GM23338 (cell line): ENCODE results near the gene SQSTM1.

Experiments used
- TF ChIP-seq, protein P1 (sequence below): IDR thresholded peaks from one replicate; pipeline ENCODE4 v1.6.1; 2018; ENCODE audit warnings: antibody characterized with exemption; ENCODE audit not compliant: unreplicated experiment
- TF ChIP-seq, protein P2 (sequence below), 2 experiments: fragments of 200-600 bp in 1 of 2; sonication (generic) in 1 of 2; conservative IDR thresholded peaks; 2 replicates each; pipeline versions ENCODE4 v1.5.1 to v1.6.1; 2016 to 2017; ENCODE audit warnings: antibody characterized with exemption in 2 of 2, low read depth in 2 of 2, mild to moderate bottlenecking in 2 of 2, moderate library complexity in 1 of 2

DNA sequence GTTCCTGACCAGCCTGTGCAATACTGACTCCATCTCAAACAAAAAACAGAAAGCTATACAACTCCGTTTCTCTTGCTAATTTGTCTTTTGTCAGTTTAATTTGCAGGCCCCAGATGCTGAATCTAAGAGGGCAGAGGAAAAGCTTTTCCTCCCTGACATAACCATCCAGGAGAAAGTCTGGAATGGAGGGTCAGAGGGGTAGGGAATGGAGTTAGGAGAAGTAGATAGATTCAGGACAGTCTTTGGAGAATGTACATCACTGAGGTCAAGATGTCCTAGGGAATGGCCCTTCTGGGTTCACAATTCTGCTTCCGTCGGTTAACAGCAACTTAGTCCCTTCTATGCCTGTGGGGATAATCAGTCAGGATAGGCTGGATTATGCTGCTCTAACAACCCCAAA, 6.6 kb upstream of the SQSTM1 start:
- TF ChIP-seq, protein P1, sequence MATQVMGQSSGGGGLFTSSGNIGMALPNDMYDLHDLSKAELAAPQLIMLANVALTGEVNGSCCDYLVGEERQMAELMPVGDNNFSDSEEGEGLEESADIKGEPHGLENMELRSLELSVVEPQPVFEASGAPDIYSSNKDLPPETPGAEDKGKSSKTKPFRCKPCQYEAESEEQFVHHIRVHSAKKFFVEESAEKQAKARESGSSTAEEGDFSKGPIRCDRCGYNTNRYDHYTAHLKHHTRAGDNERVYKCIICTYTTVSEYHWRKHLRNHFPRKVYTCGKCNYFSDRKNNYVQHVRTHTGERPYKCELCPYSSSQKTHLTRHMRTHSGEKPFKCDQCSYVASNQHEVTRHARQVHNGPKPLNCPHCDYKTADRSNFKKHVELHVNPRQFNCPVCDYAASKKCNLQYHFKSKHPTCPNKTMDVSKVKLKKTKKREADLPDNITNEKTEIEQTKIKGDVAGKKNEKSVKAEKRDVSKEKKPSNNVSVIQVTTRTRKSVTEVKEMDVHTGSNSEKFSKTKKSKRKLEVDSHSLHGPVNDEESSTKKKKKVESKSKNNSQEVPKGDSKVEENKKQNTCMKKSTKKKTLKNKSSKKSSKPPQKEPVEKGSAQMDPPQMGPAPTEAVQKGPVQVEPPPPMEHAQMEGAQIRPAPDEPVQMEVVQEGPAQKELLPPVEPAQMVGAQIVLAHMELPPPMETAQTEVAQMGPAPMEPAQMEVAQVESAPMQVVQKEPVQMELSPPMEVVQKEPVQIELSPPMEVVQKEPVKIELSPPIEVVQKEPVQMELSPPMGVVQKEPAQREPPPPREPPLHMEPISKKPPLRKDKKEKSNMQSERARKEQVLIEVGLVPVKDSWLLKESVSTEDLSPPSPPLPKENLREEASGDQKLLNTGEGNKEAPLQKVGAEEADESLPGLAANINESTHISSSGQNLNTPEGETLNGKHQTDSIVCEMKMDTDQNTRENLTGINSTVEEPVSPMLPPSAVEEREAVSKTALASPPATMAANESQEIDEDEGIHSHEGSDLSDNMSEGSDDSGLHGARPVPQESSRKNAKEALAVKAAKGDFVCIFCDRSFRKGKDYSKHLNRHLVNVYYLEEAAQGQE, result no peak
- TF ChIP-seq, protein P2, sequence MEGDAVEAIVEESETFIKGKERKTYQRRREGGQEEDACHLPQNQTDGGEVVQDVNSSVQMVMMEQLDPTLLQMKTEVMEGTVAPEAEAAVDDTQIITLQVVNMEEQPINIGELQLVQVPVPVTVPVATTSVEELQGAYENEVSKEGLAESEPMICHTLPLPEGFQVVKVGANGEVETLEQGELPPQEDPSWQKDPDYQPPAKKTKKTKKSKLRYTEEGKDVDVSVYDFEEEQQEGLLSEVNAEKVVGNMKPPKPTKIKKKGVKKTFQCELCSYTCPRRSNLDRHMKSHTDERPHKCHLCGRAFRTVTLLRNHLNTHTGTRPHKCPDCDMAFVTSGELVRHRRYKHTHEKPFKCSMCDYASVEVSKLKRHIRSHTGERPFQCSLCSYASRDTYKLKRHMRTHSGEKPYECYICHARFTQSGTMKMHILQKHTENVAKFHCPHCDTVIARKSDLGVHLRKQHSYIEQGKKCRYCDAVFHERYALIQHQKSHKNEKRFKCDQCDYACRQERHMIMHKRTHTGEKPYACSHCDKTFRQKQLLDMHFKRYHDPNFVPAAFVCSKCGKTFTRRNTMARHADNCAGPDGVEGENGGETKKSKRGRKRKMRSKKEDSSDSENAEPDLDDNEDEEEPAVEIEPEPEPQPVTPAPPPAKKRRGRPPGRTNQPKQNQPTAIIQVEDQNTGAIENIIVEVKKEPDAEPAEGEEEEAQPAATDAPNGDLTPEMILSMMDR (conservative IDR thresholded peaks at IDR 0.05; ENCODE audit: low read depth in 2 of 2), result no peak
